ENCODE measurements around the gene TTC7B. TPM values are rescaled to one million over a fixed set of nuclear protein-coding genes. Genes with fewer than 3 reads are reported as not detected.

TTC7B gene
- total RNA-seq, 2 donors from 2014 or later: 25.0 to 40.7 TPM

GRCh38 chr14:90742729-90743128, 73.5 kb downstream of the TTC7B start:
- Histone ChIP-seq H3K27ac (no peak overlapping the region), H3K4me3 (no peak overlapping the region), H3K4me1 (replicated peaks) (no peaks in the 10 kb centered on the region), H3K36me3 (no peaks in the 10 kb centered on the region), H3K9me3 (no peaks in the 10 kb centered on the region), H3K27me3 (replicated peaks; ENCODE audit: insufficient read depth) (no peaks in the 10 kb centered on the region)
- intact Hi-C loops (cut with DNase I): no loop called here
- 63% methylated on average over 6 of the region's 6 CpGs for WGBS
- TF ChIP-seq POLR2AphosphoS5 (IDR thresholded peaks at IDR 0.05) (no peak), POLR2A (IDR thresholded peaks at IDR 0.05) (no peak), CTCF (IDR thresholded peaks at IDR 0.05) (no peak)
- peak; percentile 2 for DNase-seq (ENCODE audit: low spot score)

GRCh38 chr14:90742252-90742651, 74.0 kb downstream of the TTC7B start:
- Histone ChIP-seq H3K27me3 (replicated peaks; ENCODE audit: insufficient read depth) (no peaks in the 10 kb centered on the region), H3K4me3 (no peak overlapping the region), H3K27ac (no peak overlapping the region), H3K9me3 (no peaks in the 10 kb centered on the region), H3K4me1 (replicated peaks) (no peaks in the 10 kb centered on the region), H3K36me3 (no peaks in the 10 kb centered on the region)
- TF ChIP-seq POLR2A (IDR thresholded peaks at IDR 0.05): no peak
- TF ChIP-seq CTCF (IDR thresholded peaks at IDR 0.05): no peak
- no peak for TF ChIP-seq POLR2AphosphoS5 (IDR thresholded peaks at IDR 0.05)
- WGBS: 90% methylated on average over 2 of the region's 2 CpGs
- no peak for DNase-seq (ENCODE audit: low spot score)
- intact Hi-C loops (cut with DNase I): no loop called here

GRCh38 chr14:90741682-90741946, 74.6 kb downstream of the TTC7B start:
- 90% methylated on average over 2 of the region's 2 CpGs for WGBS
- no peaks in the 10 kb centered on the region for H3K27me3 ChIP-seq (replicated peaks; ENCODE audit: insufficient read depth)
- H3K4me1 ChIP-seq (replicated peaks): no peaks in the 10 kb centered on the region
- no peak for DNase-seq (ENCODE audit: low spot score)
- no peaks in the 10 kb centered on the region for H3K36me3 ChIP-seq
- H3K4me3 ChIP-seq: no peak overlapping the region
- H3K9me3 ChIP-seq: no peaks in the 10 kb centered on the region
- TF ChIP-seq CTCF (IDR thresholded peaks at IDR 0.05) (no peak), POLR2A (IDR thresholded peaks at IDR 0.05) (no peak), POLR2AphosphoS5 (IDR thresholded peaks at IDR 0.05) (no peak)
- H3K27ac ChIP-seq: no peak overlapping the region
- intact Hi-C loops (cut with DNase I): no loop called here

- H3K27me3 ChIP-seq (replicated peaks; ENCODE audit: insufficient read depth): no peaks in the 10 kb centered on the region
- no peak overlapping the region for H3K27ac ChIP-seq
- no peaks in the 10 kb centered on the region for H3K4me1 ChIP-seq (replicated peaks)
- DNase-seq (ENCODE audit: low spot score): no peak
- TF ChIP-seq POLR2A (IDR thresholded peaks at IDR 0.05): no peak
- no peak for TF ChIP-seq POLR2AphosphoS5 (IDR thresholded peaks at IDR 0.05)
- no peak for TF ChIP-seq CTCF (IDR thresholded peaks at IDR 0.05)
- H3K36me3 ChIP-seq: no peaks in the 10 kb centered on the region
- H3K4me3 ChIP-seq: no peak overlapping the region
- 82% methylated on average over 12 of the region's 12 CpGs for WGBS
- no peaks in the 10 kb centered on the region for H3K9me3 ChIP-seq
- intact Hi-C loops (cut with DNase I): no loop called here
These were observed 75.1 kb downstream of the TTC7B start for GRCh38 chr14:90740946-90741681.

- Histone ChIP-seq H3K27me3 (replicated peaks; ENCODE audit: insufficient read depth) (no peaks in the 10 kb centered on the region), H3K4me1 (replicated peaks) (no peaks in the 10 kb centered on the region), H3K9me3 (no peaks in the 10 kb centered on the region), H3K27ac (no peak overlapping the region), H3K36me3 (no peaks in the 10 kb centered on the region), H3K4me3 (no peak overlapping the region)
- no peak for DNase-seq (ENCODE audit: low spot score)
- intact Hi-C loops (cut with DNase I): no loop called here
- WGBS: 76% methylated on average over 8 of the region's 8 CpGs
- no peak for TF ChIP-seq POLR2AphosphoS5 (IDR thresholded peaks at IDR 0.05)
- TF ChIP-seq CTCF (IDR thresholded peaks at IDR 0.05): no peak
These were observed 76.1 kb downstream of the TTC7B start for GRCh38 chr14:90740081-90740480.

Data from prostate gland (tissue), 2 donors.